ENCODE measurements around the gene ATRNL1. TPM values are rescaled to one million over a fixed set of nuclear protein-coding genes. Genes with fewer than 3 reads are reported as not detected.
A peak's percentile ranks its signal among the peaks of the same experiment; 100 is the strongest.

Gene ATRNL1
- polyA plus RNA-seq, 1 of the 3 experiments (the other 2 are of a cell fraction), result 0.67 TPM

GRCh38 chr10:115936926-115937767 lies 844.0 kb downstream of the ATRNL1 start:
- DNase-seq, result no peak
- Histone ChIP-seq H3K9ac (no peak overlapping the region), H3F3A (replicated peaks; ENCODE audit: insufficient read depth) (peaks cover 18% of the 10 kb centered on the region), H3K4me1 (ENCODE audit: control insufficient read depth in 1 of 2, insufficient read depth in 2 of 2, low read depth in 1 of 2, low read length in 1 of 2) (peaks cover 6 to 23% of the 10 kb centered on the region in 2 experiments), H3K27me3 (ENCODE audit: insufficient read depth) (no peaks in the 10 kb centered on the region), H2AFZ (ENCODE audit: low read depth) (peak overlapping the region; percentile 24; the same call in 1 of the 2 replicates), H3K9me2 (no peaks in the 10 kb centered on the region), H3K27ac (ENCODE audit: low read depth in 2 of 2, low read length in 1 of 2) (peak overlapping the region; percentile 34 to 56; a peak in 3 of 4 replicates), H3K4me2 (peak overlapping the region; percentile 52), H3K4me3 (ENCODE audit: low read depth in 2 of 2, low read length in 1 of 2) (no peak overlapping the region), H3K9me3 (no peaks in the 10 kb centered on the region), H3K36me3 (replicated peaks in 1 of 2; ENCODE audit: control insufficient read depth in 1 of 2, insufficient read depth in 2 of 2, low read length in 1 of 2) (no peaks in the 10 kb centered on the region), H4K20me1 (ENCODE audit: insufficient read depth) (no peaks in the 10 kb centered on the region), H3K79me2 (ENCODE audit: insufficient read depth) (no peaks in the 10 kb centered on the region)
- POLR2A ChIA-PET, result no interaction called here
- 30% methylated on average over 9 of the region's 9 CpGs for WGBS (ENCODE audit: low lambda C conversion rate)
- CTCF ChIA-PET, result no interaction called here
- no peak for TF ChIP-seq CHD2 (IDR thresholded peaks at IDR 0.05; ENCODE audit: low read length, partially characterized antibody)
- peak; percentile 55 for TF ChIP-seq TCF12 (IDR thresholded peaks at IDR 0.05)
- TF ChIP-seq MAX (IDR thresholded peaks at IDR 0.05; ENCODE audit: low read depth), result no peak
- TF ChIP-seq MXI1 (IDR thresholded peaks at IDR 0.05; ENCODE audit: low read depth, low read length), result no peak
- TF ChIP-seq USF2 (IDR thresholded peaks at IDR 0.05; ENCODE audit: borderline replicate concordance, low read depth, low read length), result no peak
- TF ChIP-seq SMC3 (IDR thresholded peaks at IDR 0.05; ENCODE audit: low read depth, low read length), result no peak
- TF ChIP-seq ZBTB33 (IDR thresholded peaks at IDR 0.05; ENCODE audit: borderline replicate concordance, low read depth), result no peak
- no peak for TF ChIP-seq FOXJ3 (CRISPR knock-in tag; IDR thresholded peaks at IDR 0.05)
- no peak for TF ChIP-seq POLR2AphosphoS5 (IDR thresholded peaks at IDR 0.05; ENCODE audit: low read depth, low read length)
- TF ChIP-seq GATA2 (CRISPR knock-in tag; IDR thresholded peaks at IDR 0.05), result no peak
- TF ChIP-seq GABPA (IDR thresholded peaks at IDR 0.05; ENCODE audit: low read depth), result no peak
- no peak for TF ChIP-seq FOXM1 (IDR thresholded peaks at IDR 0.05; ENCODE audit: low read depth)
- no peak for TF ChIP-seq CTCF (IDR thresholded peaks at IDR 0.05)
- TF ChIP-seq RXRA (IDR thresholded peaks at IDR 0.05; ENCODE audit: borderline replicate concordance, low read depth), result no peak
- peak; percentile 60; the same call in 1 of the 2 replicates for TF ChIP-seq PBX3 (IDR thresholded peaks at IDR 0.05)
- no peak for TF ChIP-seq RAD21 (IDR thresholded peaks at IDR 0.05; ENCODE audit: low read length)
- peak; percentile 22; the same call in 1 of the 2 replicates for TF ChIP-seq FOSL2 (IDR thresholded peaks at IDR 0.05; ENCODE audit: borderline replicate concordance, low read depth)
- no peak; the same call in 1 of the 2 replicates for TF ChIP-seq MEF2A (IDR thresholded peaks at IDR 0.05; ENCODE audit: borderline replicate concordance, low read depth)
- no peak for TF ChIP-seq SIN3A (IDR thresholded peaks at IDR 0.05; ENCODE audit: borderline replicate concordance, low read depth, low read length)
- no peak for TF ChIP-seq NRF1 (IDR thresholded peaks at IDR 0.05; ENCODE audit: low read depth, low read length)
- TF ChIP-seq JUND (IDR thresholded peaks at IDR 0.05), result peak; percentile 46
- no peak for TF ChIP-seq YY1 (IDR thresholded peaks at IDR 0.05; ENCODE audit: low read depth)
- no peak for TF ChIP-seq EZH2phosphoT487 (IDR thresholded peaks at IDR 0.05; ENCODE audit: borderline replicate concordance, low read depth)
- TF ChIP-seq EP300 (IDR thresholded peaks at IDR 0.05; ENCODE audit: borderline replicate concordance in 1 of 2, low read depth in 1 of 2, low read length in 1 of 2), result peak in 1 of 2 experiments; percentile 74; a peak in 1 of 4 replicates
- TF ChIP-seq RCOR1 (IDR thresholded peaks at IDR 0.05; ENCODE audit: low read length), result no peak
- TF ChIP-seq TEAD4 (IDR thresholded peaks at IDR 0.05; ENCODE audit: borderline replicate concordance, insufficient read depth), result peak; percentile 44; the same call in 1 of the 2 replicates
- TF ChIP-seq NFIC (IDR thresholded peaks at IDR 0.05; ENCODE audit: borderline replicate concordance), result peak; percentile 70
- no peak for TF ChIP-seq TAF1 (IDR thresholded peaks at IDR 0.05; ENCODE audit: borderline replicate concordance, low read depth, low read length)
